GM21529 (cell line): Measurements from ENCODE around the gene PCBP3.

ENCODE experiments used
- ATAC-seq: cut with Tn5 transposase; IDR thresholded peaks from one replicate; pipeline ENCODE4 v1.9.1; 2021; ENCODE audit not compliant: unreplicated experiment

PCBP3 gene

GRCh38 chr21:45918835-45919447 is 275.4 kb downstream of the PCBP3 start:
- no peak for ATAC-seq

- ATAC-seq: no peak
Measured at GRCh38 chr21:45919593-45919992, 276.1 kb downstream of the PCBP3 start.

DNA sequence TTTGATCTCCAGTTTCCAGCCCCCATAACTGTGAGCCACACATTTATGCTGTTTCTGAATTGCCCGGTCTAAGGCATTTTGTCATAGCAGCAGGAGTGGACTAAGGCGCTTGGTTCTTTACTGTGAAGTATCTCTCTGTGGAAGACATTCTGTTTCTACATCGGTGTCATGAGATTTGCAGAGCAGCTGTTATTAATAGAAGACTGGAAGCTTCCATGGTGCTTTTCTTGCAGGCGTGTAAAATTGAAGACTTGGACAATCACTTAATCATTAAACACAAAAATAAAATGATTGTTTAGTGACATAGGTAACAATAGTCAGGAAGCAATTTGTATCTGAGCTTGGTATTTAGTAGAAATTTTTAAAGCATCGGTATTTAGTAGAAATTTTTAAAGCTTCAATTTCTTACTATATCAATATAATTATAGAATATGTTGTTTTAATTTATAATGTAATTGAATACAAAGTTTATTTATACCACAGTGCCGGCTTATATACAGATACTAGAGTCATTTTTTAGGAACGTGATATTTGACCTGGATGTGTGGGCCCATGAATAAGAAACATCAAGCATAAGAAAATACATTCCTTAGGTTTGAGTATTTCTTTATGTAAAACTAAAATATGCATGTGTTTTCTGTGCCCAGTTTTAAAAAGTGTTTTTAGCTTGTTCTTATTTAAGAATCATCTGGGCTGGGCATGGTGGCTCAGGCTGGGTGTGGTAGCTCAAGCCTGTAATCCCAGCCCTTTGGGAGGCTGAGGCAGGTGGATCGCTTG is 277.5 kb downstream of the PCBP3 start:
- no peak for ATAC-seq

- ATAC-seq: no peak
Measured at GRCh38 chr21:45921917-45922316, 278.4 kb downstream of the PCBP3 start.

DNA sequence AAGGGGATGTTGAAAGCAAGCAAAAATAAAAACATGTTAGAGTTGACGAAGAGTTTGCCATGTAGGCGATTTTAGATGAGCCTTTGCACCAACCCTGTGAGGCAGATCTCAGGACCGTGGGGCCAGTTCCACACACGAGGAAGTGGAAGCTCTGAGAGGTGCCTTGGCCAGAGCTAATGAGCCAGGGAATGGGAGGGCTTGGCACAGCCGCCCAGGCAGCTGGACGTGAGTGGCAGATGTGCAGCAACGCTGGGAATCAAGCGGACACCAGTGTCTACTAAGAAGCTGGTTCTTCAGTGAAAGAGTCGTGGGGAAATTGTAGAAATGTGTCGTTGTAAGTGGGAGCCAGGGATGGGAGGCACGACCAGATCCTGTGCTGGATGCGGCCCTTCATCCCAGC is 279.1 kb downstream of the PCBP3 start:
- ATAC-seq: no peak

DNA sequence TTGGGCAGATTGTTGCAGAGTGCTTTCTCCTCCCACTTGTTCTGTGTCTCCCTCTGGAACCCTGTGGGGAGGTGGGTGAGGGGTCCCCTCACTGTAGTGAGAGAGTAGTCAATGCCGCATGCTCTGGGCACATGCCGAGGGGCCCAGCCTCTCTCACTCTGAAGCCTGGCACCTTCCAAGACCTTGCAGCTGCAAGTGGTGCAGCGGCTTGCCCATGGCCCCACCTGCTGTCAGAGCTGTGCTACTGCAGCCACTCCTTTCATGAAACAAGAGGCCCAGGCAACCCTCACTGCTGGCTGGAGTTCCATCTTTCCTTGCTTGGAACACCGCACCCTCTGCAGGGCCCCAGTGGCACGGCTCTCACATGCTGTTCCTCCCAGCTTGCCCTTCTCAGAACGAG is 279.6 kb downstream of the PCBP3 start:
- no peak for ATAC-seq

- no peak for ATAC-seq
Measured at GRCh38 chr21:45926281-45926680, 282.8 kb downstream of the PCBP3 start.

DNA sequence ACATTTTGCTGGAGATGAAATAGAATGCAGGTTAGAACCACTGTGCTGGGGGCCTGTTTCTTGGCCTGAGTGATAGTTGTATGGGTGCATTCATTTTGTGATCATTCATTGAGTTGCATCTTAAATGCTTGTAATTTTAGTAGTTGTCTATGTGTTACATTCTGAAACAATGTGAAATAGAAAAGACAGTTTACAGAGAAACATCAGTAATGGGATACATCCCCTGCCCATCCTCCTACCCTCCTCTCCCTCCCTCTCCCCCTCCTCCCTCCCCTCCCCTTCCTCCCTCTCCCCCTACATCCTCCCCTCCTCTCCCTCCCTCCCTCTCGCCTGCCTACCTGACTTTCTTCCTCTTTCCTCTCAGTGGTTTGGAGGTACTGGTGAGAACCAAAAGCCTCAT is 283.5 kb downstream of the PCBP3 start:
- no peak for ATAC-seq

- ATAC-seq: no peak
Measured at GRCh38 chr21:45927851-45928850, 284.6 kb downstream of the PCBP3 start.

- ATAC-seq: no peak
Measured at GRCh38 chr21:45929449-45929848, 285.9 kb downstream of the PCBP3 start.

DNA sequence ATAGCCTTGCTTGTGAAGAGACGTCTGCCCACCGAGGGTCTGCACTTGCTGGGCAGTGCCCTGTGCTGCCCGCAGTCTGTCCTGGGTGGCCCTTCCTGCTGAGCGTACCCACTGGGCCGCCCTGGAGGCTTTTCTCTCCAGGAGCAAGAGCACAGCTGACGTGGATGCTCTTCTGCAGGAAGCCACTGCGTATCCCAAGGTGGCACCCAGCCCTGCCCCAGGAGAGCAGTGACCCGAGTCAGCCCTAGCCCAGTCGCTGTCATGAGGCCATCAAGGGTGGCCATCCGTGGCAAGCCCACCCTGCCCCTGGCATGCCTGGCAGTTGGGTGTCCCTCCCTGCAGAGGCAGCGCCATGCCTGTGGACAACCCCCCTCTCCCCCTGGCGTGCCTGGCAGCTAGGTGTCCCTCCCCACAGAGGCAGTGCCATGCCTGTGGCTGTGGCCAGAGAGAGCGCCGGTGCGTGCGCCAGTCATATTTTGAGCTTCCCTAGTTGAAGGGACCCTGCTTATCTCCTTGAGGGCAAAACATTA is 286.8 kb downstream of the PCBP3 start:
- ATAC-seq: no peak

DNA sequence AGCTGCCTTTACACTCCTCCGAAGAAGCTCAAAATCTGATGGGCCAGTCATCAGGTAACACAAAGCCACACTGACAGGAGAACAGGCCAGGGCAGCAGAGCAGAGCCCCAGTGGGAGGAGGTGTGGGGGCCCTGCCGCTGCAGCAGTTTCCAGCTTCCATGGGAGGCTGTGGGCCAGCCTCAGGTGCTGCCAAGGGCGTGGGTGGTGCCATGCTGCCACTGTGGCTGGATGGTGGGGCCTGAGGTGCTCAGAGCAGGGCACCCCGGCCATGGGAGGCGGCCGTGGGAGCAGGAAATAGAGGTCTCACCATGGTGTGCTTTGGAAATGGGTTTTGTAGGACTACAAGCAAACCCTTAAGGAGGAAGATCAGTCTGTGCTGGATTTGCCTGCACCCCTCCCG is 287.3 kb downstream of the PCBP3 start:
- ATAC-seq: no peak

GRCh38 chr21:45931397-45931969 is 288.0 kb downstream of the PCBP3 start:
- no peak for ATAC-seq

DNA sequence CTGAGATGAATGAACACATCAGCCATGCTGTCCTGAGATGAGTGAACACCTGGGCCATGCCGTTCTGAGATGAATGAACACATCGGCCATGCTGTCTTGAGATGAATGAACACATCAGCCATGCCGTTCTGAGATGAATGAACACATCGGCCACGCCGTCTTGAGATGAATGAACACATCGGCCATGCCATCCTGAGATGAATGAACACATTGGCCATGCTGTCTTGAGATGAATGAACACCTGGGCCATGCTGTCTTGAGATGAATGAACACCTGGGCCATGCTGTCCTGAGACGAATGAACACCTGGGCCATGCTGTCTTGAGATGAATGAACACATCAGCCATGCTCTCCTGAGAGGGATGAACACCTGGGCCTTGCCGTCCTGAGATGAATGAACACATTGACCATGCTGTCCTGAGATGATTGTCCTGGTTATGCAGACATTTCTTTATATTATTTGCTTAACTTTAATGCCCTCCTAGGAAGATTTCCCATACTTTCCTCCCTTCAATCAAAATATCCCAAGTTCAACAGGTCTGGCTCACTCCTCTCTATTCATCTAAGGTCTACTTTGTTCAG is 289.5 kb downstream of the PCBP3 start:
- no peak for ATAC-seq

GRCh38 chr21:45934085-45934484 is 290.6 kb downstream of the PCBP3 start:
- no peak for ATAC-seq

DNA sequence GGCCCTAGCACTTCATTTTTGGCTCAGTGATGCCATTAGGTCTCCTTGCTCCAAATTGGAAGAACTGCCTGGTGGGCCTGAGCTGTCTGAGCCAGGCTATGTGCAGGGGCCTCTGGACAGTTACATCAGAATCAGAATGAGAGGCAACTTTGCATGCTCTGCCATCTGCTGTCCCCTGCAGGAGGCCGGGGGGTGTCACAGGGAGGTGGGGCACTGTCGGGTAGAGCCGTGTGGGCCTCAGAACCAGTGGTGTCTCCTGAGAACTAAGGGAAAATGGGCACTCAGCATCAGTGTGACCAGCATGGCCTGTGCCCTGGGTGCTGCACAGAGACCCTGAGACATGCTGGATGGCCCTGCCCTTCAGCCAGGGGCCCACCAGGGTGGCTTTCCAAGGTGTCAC is 291.0 kb downstream of the PCBP3 start:
- ATAC-seq: no peak

DNA sequence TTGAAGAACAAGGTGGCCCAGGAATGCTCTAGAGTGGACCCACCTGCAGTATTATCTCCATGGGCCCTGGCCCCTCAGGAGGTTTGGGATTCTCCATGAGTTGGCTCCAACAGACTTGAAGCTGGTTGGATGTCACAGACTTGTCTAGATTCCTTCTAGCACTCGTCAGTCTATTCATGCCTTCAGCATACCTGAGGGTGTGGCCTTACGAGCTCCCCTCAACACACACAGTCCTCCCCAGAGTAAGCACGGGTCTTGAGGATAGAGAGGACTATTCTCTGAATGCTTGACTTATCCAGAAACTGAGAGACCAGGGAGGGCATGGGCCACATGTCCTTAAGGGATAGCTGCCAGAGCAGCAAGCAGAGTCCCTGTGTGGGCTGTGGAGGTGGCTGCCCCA is 292.1 kb downstream of the PCBP3 start:
- no peak for ATAC-seq

GRCh38 chr21:45937721-45938452 is 294.4 kb downstream of the PCBP3 start:
- no peak for ATAC-seq

DNA sequence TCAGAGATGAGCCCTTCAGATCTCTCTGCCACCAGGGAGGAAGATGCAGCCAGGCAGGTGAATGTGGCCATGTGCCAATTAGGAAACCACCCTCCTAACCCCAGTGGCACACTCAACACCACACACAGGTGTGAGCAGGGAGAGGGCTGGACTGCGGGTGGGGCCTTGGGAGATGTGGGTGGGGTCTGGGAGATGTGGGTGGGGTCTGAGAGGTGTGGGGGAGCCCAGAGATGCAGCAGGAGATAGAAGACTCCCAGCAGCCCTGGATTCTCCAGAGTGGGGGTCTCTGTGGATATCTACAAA is 294.9 kb downstream of the PCBP3 start:
- no peak for ATAC-seq
